T-helper 2 cell treated with Interferon-gamma antibody and Interleukin-4, amounts not matched to agents 100 ng/mL and 5 ng/mL, for 36 hours (primary cell): ENCODE data around the gene RAB39A. TPM values are rescaled to one million over a fixed set of nuclear protein-coding genes. Genes with fewer than 3 reads are reported as not detected.
"Not testable (repeated sequence)": the region's sequence is repeated elsewhere in the genome, so short reads cannot be mapped to it uniquely, and the experiment has no call there.

ENCODE experiments used
- intact Hi-C: fragments of 100-400 bp; cut with micrococcal nuclease; formaldehyde crosslinking; loops from one replicate; pipeline ENCODE4 v1.15.1; 2023
- total RNA-seq: library from RNA; stranded (reverse); gene quantifications from 2 replicates; pipeline ENCODE4 v1.2.3, GENCODE V29; 2022

RAB39A gene
- total RNA-seq: not detected in 2 replicates

- intact Hi-C loops: loop anchor here (1.0 to 5.0 kb wide), 2 partner anchors 71 to 80 kb away; partner anchors contain the start of genes CUL5 and SLC35F2
These were observed at the start of gene RAB39A for GRCh38 chr11:107928046-107928766. TSS of gene RAB39A (plus strand) at chr11:107928448. CDS start at chr11:107928569, 121 bp downstream.

GRCh38 chr11:107881471-107881870 lies 46.8 kb upstream of the RAB39A start:
- intact Hi-C loops: not testable (repeated sequence)

GRCh38 chr11:107882095-107882820 lies 46.0 kb upstream of the RAB39A start:
- intact Hi-C loops: no loop called here

GRCh38 chr11:107898270-107898669 lies 30.0 kb upstream of the RAB39A start:
- intact Hi-C loops: no loop called here

- intact Hi-C loops: no loop called here
These were observed 20.0 kb upstream of the RAB39A start for GRCh38 chr11:107908211-107908610.

GRCh38 chr11:107912415-107912814 lies 15.8 kb upstream of the RAB39A start:
- intact Hi-C loops: not testable (repeated sequence)

- intact Hi-C loops: no loop called here
These were observed 13.0 kb upstream of the RAB39A start for GRCh38 chr11:107915229-107915628.

GRCh38 chr11:107916671-107917241 lies 11.5 kb upstream of the RAB39A start:
- intact Hi-C loops: no loop called here

- intact Hi-C loops: no loop called here
These were observed 6.3 kb upstream of the RAB39A start for GRCh38 chr11:107921997-107922396.

GRCh38 chr11:107923519-107923918 lies 4.7 kb upstream of the RAB39A start:
- intact Hi-C loops: not testable (repeated sequence)

- intact Hi-C loops: no loop called here
These were observed 3.9 kb upstream of the RAB39A start for GRCh38 chr11:107924306-107924705.

- intact Hi-C loops: loop anchor here (5.0 kb wide), 1 partner anchor 70 kb away; the partner anchor contains the start of gene SLC35F2
These were observed 689 bp upstream of the RAB39A start for GRCh38 chr11:107927559-107927958.

- intact Hi-C loops: loop anchor here (1.0 to 5.0 kb wide), 2 partner anchors 72 to 79 kb away; partner anchors contain the start of genes CUL5 and SLC35F2
These were observed 689 bp downstream of the RAB39A start for GRCh38 chr11:107928767-107929507.

GRCh38 chr11:107929611-107930200 lies 1.5 kb downstream of the RAB39A start:
- intact Hi-C loops: loop anchor here (5.0 kb wide), 1 partner anchor 72 kb away; the partner anchor contains the start of gene SLC35F2

- intact Hi-C loops: no loop called here
These were observed 3.0 kb downstream of the RAB39A start for GRCh38 chr11:107931206-107931605.

- intact Hi-C loops: no loop called here
These were observed 19.7 kb downstream of the RAB39A start for GRCh38 chr11:107947904-107948303.

GRCh38 chr11:107948328-107948727 lies 20.1 kb downstream of the RAB39A start:
- intact Hi-C loops: not testable (repeated sequence)

GRCh38 chr11:107951155-107951554 lies 22.9 kb downstream of the RAB39A start:
- intact Hi-C loops: no loop called here

GRCh38 chr11:107953446-107953845 lies 25.2 kb downstream of the RAB39A start:
- intact Hi-C loops: no loop called here

- intact Hi-C loops: no loop called here
These were observed 28.3 kb downstream of the RAB39A start for GRCh38 chr11:107956543-107956942.

GRCh38 chr11:107957109-107957588 lies 28.9 kb downstream of the RAB39A start:
- intact Hi-C loops: no loop called here
